ENCODE measurements around the gene CTRB1.
"Not testable (repeated sequence)": the region's sequence is repeated elsewhere in the genome, so short reads cannot be mapped to it uniquely, and the experiment has no call there.

CTRB1 gene

DNA sequence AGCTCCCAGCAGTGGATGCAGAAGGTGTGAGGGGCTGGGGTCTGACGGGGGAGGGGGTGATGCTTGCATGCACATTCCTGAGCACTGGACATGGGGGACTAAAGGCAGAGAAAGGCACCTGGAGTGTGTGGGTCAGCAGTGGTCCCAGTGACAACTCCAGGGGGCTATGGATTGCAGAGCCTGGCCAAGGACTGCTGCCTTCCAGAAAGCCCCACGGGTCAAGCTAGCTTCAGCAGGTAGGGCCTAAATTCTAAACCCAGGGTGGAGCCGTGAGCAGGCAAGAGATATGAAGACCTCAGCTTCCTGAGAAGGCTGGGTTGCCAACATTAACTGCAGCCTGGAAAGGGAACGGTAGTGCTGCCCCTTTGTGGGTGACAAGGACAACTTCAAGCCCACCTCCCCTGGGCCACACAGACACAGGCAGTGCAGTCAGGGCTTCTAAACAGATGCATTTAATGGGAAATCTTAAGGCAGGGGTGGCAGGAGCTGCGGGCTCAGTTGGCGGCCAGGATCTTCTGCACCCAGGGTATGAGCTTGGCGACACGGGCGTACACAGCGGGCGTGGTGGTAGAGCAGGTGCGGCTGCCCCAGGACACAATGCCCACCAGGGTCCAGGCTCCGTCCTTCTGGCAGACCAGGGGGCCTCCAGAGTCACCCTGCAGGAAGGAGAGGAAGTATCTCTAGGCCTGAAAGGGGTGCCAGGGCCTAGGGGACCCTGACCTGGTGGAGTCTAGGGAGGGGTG is 14.9 kb upstream of the CTRB1 start:
- no peak for DNase-seq (ENCODE audit: low spot score)

DNA sequence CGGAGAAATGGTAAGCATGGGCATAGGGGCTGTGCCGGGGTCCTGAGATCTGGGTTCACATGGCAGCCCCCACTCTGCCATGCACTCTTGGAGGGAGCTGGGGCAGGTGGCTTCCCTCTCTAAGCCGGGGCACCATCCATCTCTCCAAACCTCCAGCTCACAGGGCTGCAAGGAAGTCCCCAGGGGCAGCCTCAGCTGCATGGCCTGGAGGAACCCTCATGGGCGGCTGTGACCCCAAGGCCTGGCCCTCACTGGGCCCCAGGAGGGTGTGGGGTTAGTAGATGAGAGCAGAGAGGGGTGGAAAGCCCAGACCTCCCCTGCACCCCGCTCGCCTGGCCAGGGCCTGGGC is 14.4 kb upstream of the CTRB1 start:
- DNase-seq (ENCODE audit: low spot score): no peak

DNA sequence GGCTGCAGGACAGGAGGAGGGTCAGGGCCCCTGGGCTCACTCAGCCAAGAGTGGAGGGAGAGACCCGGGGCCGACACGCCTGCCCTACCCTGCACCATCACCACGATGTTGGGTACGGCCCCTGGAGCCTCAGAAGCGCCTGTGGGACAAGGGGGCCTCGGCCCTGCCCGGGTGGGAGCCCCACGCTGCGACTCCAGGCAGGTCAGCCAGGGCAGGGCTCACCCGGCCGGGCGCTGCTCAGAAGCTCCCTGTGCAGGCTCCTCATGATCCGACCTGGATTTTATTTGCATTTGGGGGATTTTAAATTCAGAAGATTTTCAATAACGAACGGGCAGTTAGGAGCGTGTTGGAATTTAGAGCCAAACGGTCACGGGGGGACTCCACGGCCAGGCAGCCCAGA is 13.9 kb upstream of the CTRB1 start:
- DNase-seq (ENCODE audit: low spot score): not testable (repeated sequence)

DNA sequence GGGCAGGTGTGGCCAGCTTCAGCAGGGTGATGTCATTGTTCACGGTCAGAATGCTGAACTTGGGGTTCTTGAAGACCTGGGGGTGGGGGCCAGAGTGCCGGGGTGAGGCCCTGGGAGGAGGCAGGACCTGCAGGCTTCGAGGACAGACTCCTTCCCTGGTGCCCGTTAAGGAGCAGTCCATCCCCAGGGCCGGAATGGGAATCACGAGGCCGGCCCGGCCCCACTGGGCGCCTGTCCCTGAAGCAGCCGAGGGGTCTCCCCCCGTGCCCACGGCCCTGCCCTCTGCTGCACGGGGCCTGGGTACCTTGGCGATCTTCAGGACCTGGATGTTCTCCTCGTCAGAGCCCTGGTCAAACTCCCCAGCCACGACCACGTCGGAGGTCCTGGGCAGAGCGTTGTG is 13.3 kb upstream of the CTRB1 start:
- DNase-seq (ENCODE audit: low spot score): not testable (repeated sequence)

DNA sequence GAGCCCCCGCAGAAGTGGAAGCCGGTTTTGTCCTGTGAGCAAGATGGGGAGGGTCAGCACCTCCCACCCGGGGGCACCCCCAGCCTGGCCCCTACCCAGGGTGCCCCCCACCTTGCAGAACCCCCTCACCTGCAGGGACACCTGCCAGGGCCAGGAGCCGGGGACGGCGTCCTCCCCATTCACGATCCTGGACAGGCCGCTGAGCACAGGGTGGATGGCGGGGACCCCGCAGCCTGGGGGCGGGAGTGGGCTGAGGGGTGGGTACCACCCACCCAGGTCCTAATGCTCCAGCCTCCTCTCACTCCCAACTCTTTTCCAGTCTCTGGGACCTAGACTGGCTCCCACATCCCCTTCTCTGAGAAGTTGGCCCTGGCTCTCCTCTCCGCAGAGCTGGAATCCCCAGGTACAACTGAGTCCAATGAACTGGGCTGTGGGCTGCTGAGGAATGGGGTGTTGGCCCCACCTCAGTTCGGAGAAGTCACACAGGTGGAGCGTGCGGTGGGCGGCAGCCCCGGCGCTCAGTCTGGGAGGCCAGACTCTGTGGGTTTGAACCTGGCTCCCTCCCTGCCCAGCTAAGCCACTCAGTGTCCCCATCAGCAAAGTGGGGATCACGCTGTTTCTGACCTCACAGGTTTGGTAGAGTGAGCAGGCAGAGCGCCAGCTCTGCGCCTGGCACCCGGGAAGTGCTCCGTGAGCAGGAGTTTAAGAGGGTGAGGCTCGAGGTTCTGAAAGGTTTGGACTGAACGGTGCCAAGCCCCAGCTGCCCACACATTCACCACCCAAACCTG is 12.6 kb upstream of the CTRB1 start:
- DNase-seq (ENCODE audit: low spot score): not testable (repeated sequence)

DNA sequence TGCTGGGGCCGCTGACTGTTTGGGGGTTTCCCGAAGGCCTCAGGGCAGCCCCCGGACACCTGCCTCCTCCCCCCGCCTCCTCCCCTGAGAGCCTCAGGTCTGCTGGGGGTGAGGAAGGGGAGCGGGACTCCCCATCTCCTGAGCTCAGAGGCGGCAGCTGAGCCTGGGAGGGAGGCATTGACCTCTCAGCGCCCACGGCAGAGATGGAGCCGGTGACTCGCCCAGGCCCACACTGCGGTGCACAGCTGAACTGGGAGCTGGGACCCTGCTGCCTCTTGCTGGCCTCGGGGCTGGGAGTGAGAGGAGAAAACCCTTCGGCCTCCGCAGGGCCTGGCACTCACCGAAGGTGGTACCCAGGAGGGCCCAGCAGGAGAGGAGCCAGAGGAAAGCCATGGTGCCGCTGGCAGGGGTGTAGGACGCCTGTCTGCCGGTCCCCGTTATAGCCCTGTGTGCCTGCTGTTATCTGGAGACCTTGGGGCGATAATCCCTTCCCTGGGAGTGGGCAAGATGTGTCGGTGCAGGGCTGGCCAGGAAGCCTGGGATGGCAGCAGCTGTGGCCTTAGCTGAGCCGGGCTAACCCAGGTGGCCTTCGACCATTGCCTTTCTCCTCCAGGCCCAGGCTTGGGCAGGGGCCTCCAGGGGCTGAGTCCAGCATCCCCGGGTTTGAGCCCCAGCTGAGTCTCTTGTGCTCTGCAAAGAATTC is 11.9 kb upstream of the CTRB1 start, which contains the start of gene CTRB2:
TSS of gene CTRB2 (minus strand) at position 413 of the 703 bp plus-strand sequence. CDS start at position 393, 20 bp downstream.
- no peak for DNase-seq (ENCODE audit: low spot score)

DNA sequence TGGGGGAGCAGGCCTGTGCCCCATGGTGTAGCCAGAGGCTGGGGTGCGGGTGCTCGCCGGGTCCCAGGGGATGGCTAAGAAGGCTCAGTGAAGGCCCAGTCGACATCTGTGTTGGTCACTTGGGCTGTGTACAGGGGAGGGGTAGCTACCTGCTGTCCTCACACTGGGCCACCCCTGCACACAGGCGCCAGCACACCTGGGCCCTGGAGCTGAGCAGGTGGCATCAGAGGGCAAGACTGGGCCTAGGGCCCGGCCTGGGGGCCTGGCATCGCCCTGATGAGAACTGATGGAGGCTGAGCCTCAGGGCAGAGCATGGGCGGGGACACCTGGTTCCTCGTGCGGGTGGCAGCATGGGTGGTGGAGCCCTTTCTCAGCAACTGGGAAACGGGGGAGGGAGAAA is 11.0 kb upstream of the CTRB1 start:
- no peak for DNase-seq (ENCODE audit: low spot score)

DNA sequence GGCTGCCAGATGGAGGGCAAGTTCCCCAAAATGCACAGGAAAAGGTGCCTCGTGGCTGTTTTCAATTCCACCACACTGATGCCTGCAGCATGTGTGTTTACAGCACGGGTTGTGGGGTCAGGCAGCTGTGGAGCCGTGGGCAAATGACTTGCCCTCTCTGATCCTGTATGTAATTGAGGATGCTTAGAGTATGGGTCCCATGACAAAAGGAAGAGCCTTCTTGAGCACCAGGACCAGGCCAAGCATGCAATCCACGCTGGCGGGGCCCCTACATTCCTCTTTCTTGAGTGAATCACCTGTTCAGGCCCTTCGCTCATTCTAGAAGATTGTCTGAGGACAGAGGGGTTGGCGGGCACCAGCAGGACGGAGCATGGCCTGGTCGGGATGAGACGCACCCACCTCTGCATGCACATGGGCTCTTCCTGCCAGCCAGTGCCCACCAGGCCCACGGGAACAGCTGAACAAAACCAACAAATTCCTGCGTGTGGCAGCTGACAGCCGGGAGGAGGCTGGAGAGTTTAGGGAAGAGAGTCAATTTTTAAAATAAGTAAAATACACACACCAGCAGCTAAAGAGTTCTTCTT is 10.5 kb upstream of the CTRB1 start:
- no peak for DNase-seq (ENCODE audit: low spot score)

DNA sequence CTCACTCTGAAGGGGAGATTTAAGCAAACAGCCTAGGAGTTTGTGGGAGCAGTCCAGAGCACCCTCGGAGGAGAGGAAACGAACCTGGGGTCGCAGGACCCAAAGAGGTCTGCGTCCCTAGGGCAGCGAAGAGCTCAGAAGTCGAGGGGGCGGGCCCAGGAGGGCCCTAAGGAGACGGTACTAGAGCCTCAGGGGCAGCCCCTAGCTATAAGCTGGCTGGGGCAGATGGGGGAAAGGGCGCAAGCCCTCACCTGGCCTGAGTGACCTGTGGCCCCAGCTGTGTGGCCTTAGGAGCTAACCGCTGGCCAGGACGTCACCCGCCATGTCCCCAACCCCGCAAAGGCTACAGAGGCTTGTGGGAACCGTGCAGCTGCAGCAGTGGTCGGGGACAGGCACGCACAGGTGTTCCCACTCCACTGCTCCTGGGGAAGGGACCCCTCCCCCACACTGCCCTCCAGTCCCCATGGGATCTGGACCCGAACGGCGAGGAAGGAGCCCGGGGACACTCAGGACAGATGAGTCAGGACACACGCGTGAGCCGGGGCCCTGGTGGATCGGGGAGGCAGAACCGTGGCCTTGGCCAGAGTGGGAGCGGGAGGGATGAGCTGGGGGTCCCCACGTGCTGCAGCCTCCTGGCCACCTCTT is 9.8 kb upstream of the CTRB1 start:
- no peak for DNase-seq (ENCODE audit: low spot score)

DNA sequence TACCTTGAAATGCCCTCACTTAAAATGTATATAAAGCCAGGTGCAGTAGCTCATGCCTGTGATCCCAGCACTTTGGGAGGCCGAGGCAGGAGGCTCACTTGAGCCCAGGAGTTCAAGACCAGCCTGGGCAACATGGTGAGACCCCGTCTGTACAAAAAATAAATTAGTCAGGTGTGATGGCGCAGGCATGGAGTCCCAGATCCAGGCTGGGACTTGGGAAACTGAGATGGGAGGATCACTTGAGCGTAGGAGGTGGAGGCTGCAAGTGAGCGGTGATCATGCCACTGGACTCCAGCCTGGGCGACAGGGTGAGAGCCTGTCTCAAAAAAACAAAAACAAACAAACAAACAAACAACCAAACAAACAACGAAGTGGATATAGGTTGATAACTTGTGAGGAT is 9.3 kb upstream of the CTRB1 start:
- DNase-seq (ENCODE audit: low spot score): not testable (repeated sequence)

DNA sequence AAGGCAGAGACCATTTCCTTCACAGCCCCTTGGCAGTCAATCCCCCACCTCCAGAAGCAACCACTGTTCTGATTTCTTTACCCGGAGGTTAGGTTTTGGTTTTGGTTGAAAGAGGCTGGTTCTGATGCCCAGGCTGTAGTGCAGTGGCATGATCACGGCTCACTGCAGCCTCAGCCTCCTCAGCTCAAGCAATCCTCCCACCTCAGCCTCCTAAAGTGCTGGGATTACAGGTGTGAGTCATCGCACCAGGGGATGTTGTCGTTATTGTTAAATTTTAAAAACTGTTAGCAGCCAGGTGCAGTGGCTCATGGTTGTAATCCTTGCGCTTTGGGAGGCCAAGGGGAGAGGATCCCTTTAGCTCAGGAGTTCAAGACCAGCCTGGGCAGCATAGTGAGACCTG is 8.8 kb upstream of the CTRB1 start:
- no peak for DNase-seq (ENCODE audit: low spot score)

DNA sequence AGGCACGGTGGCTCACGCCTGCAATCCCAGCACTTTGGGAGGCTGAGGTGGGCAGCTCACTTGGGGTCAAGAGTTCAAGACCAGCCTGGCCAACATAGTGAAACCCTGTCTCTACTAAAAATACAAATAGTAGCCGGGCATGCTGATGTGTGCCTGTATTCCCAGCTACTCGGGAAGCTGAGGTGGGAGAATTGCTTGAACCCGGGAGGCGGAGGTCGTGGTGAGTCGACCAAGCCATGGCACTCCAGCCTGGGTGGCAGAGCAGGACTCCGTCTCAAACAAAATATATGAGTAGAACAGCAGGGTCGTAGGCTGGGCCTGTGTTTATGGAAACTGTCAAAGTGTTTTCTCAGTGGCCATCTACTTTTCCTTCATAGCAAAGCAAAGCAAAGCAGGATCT is 7.5 kb upstream of the CTRB1 start:
- DNase-seq (ENCODE audit: low spot score): not testable (repeated sequence)

DNA sequence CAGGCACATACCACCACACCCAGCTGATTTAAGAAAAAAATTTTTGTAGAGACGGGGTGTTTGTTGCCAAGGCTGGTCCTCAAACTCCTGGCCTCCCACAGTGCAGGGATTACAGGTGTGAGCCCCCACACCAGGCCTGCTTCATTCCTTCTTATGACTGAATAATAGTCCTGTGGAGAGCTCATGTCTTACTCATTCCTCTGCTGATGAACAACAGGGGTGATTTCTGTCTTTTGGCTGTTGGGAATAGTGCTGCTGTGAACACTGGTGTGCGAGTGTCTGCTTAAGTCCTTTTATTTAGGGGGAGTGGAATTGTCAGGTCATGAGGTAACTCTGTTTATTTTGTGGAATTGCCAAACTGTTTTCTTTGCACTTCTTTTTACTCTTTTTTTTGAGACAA is 2.7 kb upstream of the CTRB1 start:
- DNase-seq (ENCODE audit: low spot score): no peak

DNA sequence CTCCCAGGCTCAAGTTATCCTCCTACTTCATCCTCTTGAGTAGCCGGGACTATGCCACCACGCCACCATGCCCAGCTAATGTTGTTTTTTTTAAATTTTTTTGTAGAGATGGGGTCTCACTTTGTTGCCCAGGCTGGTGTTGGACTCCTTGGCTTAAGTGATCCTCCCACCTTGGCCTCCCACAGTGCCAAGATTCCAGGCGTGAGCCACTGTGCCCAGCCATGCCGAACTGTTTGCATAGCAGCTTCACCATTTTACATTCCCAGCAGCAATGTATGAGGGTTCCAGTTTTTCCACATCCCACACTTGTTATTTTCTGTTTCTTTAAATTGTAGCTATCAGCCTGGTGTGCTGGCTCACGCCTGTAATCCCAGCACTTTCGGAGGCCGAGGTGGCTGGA is 2.2 kb upstream of the CTRB1 start:
- no peak for DNase-seq (ENCODE audit: low spot score)

DNA sequence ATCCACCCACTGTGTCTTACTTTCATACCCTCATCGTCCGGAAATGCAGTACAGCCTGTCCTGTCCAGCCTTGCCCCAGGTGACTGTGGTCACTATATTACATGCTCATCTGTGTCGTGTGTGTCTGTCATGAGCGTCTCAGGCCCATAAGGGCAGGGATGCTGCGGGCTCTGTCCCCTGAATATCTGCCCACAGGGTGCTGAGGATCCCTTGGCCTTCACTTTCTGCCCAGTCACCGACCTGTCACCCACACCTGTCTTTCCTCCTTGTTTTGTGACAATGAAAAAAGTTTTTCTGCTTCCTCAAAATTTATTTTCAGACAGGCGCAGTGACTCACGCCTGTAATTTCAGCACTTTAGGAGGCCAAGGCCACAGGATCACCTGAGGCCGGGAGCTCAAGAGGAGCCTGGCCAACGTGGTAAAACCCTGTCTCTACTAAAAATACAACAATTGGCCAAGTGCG is 1.4 kb upstream of the CTRB1 start:
- no peak for DNase-seq (ENCODE audit: low spot score)

DNA sequence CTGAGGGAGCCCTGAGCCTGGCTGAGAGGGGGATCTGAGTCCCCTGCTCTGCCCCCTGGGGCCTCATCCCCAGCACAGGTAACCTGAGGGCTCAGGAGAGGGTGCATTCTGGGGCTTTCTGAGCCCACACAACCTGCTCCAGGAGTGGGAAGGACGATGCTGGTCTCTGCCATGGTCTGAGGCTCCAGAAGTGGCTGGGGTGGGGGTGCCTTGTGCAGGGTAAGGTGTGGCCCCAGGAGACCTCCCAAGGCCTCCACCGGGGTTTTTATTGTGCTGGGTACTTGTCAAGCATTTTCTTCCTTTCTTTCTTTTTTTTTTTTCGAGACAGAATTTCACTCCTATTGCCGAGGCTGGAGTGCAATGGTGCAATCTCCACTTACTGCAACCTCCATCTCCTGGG is 300 bp downstream of the CTRB1 start:
- DNase-seq (ENCODE audit: low spot score): no peak

DNA sequence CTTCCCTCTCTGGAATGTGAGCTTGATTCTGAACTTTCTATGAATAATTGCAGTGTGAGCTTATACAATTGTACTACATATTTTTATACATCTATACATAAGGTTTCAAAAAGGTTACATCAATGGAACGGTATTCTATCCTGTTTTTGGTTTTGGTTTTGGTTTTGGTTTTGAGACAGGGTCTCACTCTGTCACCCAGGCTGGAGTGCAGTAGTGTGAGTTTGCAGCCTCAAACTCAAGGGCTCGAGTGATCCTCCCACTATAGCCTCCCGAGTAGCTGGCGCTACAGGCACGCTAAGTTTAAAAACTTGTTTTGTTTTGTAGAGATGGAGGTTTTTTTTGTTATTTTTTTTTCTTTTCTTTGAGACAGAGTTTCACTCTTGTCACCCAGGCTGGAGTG is 1.1 kb downstream of the CTRB1 start:
- DNase-seq (ENCODE audit: low spot score): no peak

DNA sequence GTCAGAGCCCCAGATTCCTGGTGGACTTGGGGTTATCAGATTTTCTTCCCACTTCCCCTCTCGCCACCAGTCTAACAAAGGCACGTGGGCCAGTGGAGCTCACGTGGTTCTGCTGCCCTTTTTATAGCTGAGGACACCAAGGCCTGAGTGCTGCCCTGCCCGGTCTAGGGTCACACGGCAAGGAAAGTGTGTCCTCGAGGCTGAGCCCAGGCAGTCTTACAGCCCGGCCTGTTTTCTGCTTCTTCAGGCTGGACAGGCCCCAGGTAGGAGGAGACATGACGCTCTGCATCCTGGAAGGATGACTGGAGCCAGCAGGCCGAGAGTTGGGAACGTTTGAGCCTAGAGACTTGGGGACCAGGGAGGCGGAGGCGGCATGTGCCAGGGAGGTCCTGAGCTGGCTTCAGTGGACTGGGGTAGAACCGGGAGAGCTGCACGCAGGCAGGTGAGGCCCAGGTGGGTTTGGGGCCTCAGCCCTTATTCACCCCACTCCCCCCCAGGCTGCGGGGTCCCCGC is 3.5 kb downstream of the CTRB1 start:
- DNase-seq (ENCODE audit: low spot score): no peak

DNA sequence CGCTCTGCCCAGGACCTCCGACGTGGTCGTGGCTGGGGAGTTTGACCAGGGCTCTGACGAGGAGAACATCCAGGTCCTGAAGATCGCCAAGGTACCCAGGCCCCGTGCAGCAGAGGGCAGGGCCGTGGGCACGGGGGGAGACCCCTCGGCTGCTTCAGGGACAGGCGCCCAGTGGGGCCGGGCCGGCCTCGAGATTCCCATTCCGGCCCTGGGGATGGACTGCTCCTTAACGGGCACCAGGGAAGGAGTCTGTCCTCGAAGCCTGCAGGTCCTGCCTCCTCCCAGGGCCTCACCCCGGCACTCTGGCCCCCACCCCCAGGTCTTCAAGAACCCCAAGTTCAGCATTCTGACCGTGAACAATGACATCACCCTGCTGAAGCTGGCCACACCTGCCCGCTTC is 4.3 kb downstream of the CTRB1 start:
- DNase-seq (ENCODE audit: low spot score): not testable (repeated sequence)

DNA sequence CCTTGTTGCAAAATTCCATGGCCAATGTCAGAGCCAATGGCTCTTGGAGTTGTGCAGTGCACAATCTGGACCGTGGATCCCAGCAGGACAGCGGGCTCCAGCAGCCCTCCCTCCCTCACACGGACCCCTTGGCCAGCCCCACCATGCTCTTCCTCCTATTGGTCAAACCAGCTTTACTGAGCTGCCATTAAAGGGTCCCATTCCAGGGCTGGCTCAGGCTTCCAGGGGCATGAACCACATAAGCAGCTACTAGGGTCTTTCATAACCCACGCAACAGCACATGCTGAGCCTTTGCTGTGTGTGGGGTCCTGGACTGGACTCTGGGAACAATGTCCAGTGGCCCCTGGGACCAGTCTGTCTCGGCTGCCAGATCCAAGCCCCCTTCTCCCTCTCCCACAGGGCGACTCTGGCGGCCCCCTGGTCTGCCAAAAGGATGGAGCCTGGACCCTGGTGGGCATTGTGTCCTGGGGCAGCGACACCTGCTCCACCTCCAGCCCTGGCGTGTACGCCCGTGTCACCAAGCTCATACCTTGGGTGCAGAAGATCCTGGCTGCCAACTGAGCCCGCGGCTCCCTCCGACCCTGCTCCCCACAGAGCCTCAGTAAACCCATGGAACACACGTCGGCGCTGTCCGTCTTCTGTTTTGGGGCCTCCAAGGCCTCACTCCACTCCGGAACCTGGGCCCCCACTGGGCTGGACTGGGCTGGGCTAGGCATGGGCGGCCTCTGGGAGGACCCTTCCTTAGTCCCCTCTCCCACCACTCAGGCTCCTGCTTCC is 5.7 kb downstream of the CTRB1 start:
- DNase-seq (ENCODE audit: low spot score): no peak

DNA sequence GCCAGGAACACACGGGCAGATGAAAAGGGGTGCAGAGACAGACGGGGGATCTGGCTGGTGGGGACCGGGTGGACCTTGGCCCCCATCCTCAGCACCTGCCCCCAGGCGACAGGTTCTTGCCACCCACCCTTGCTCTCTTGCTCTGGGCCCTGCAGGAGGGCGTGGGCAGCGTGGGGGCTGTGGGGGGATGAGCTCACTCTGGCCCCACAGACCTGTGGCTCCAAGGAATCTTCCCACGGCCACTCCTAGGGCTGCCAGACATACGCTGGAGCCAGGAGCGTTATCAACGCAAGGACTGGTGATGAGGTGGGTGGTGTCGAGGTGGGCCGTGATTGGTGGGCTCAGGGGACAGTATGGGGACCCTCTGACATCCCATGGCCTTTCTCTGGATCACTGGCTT is 6.3 kb downstream of the CTRB1 start:
- no peak for DNase-seq (ENCODE audit: low spot score)

Data from SK-N-DZ (cell line).